Measurements from ENCODE around the gene SPEG. TPM values are rescaled to one million over a fixed set of nuclear protein-coding genes. Genes with fewer than 3 reads are reported as not detected.

The SPEG gene
- polyA plus RNA-seq, 1 donor (not counting 4 experiments of a cell fraction or from before 2014, with no cell fraction given) = 18.8 TPM

DNA sequence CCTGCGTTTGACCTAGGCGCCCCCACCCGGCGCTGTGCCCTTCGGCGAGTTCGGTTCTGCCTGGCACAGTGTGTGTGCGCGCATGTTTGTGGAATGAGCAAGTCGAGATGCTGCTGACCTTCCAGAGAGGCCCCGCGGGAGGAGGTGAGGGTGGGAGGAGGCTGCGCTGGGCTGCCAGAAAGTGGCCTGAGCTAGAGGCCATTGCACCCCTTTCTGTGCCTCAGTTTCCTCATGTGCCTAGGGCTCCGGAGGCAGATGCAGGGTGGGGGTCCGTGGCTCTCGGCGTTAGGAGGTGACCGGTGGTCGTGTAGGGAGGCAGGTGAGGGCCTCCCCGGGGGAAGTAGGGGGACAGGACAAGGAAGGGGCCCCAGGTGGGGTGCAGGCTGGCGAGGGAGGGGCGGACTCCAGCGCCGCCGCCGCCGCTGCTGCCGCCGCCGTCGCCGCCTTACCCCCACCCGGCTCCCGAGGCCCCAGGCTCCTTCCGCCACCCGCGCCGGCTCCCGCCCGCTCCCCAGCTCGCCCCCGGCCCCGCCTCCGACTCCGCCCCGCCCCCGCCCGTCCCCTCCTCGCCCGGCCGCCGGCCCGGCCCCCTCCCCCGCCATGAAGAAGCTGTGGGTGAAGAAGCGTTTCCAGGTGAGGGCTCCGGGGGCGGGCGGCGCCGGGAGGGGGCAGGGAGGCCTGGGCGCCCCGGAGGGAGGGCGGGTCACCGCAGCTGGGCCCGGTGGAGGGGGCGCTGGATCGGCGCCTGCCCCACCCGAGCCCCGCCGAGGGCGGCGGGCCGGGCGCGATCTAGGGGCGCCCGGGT, 7.0 kb downstream of the SPEG start:
- Histone ChIP-seq H3K4me2 (ENCODE audit: control insufficient read depth, extremely low read depth, insufficient read depth, low read depth, low read length) (peak overlapping the region; percentile 84), H3K27me3 (ENCODE audit: control insufficient read depth, extremely low read depth, insufficient read depth, low read length) (peaks cover under 1% of the 10 kb centered on the region), H3K79me2 (ENCODE audit: control insufficient read depth, insufficient read depth, low read length) (no peaks in the 10 kb centered on the region), H3K9me1 (ENCODE audit: control insufficient read depth, extremely low read depth, insufficient read depth, low read length) (no peaks in the 10 kb centered on the region), H3K9ac (ENCODE audit: control insufficient read depth, extremely low read depth, insufficient read depth, low read length) (peak overlapping the region; percentile 60), H3K36me3 (ENCODE audit: control insufficient read depth in 2 of 2, extremely low read depth in 1 of 2, insufficient read depth in 2 of 2, low read length in 2 of 2) (peaks cover 4 to 10% of the 10 kb centered on the region in 2 experiments), H3K9me3 (ENCODE audit: control insufficient read depth, low read depth, low read length) (no peaks in the 10 kb centered on the region), H2AFZ (ENCODE audit: control insufficient read depth, low read length) (peak overlapping the region; percentile 80), H3K4me1 (ENCODE audit: control insufficient read depth, extremely low read depth, insufficient read depth, low read length) (peaks cover 13% of the 10 kb centered on the region), H3K4me3 (ENCODE audit: control insufficient read depth in 2 of 3, extremely low read depth in 1 of 3, insufficient read depth in 2 of 3, low read depth in 1 of 3, low read length in 3 of 3) (peak overlapping the region; percentile 58 to 68 (median 61)), H3K27ac (ENCODE audit: control insufficient read depth, insufficient read depth, low read length) (no peak overlapping the region), H4K20me1 (ENCODE audit: control insufficient read depth, extremely low read depth, insufficient read depth, low read length) (no peaks in the 10 kb centered on the region)
- dilution Hi-C loops (cut with MboI; ENCODE audit: extremely low pct_ligation_motif_present, low sequenced_read_pairs) = no loop called here
- DNase-seq (ENCODE audit: low read depth, low spot score) = no peak
- FAIRE-seq = no peak
- TF ChIP-seq, protein P1, sequence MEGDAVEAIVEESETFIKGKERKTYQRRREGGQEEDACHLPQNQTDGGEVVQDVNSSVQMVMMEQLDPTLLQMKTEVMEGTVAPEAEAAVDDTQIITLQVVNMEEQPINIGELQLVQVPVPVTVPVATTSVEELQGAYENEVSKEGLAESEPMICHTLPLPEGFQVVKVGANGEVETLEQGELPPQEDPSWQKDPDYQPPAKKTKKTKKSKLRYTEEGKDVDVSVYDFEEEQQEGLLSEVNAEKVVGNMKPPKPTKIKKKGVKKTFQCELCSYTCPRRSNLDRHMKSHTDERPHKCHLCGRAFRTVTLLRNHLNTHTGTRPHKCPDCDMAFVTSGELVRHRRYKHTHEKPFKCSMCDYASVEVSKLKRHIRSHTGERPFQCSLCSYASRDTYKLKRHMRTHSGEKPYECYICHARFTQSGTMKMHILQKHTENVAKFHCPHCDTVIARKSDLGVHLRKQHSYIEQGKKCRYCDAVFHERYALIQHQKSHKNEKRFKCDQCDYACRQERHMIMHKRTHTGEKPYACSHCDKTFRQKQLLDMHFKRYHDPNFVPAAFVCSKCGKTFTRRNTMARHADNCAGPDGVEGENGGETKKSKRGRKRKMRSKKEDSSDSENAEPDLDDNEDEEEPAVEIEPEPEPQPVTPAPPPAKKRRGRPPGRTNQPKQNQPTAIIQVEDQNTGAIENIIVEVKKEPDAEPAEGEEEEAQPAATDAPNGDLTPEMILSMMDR (optimal IDR thresholded peaks at IDR 0.05 in 1 of 3, IDR thresholded peaks at IDR 0.05 in 1 of 3, conservative IDR thresholded peaks at IDR 0.05 in 1 of 3; ENCODE audit: extremely low read depth in 1 of 3, insufficient read depth in 2 of 3, low read length in 3 of 3) = peak in 1 of 3 experiments; percentile 24
- TF ChIP-seq EZH2 (IDR thresholded peaks at IDR 0.05; ENCODE audit: low read length) = no peak

- DNase-seq (ENCODE audit: low read depth, low spot score) = no peak
- Histone ChIP-seq H3K4me3 (ENCODE audit: control insufficient read depth in 2 of 3, extremely low read depth in 1 of 3, insufficient read depth in 2 of 3, low read depth in 1 of 3, low read length in 3 of 3) (peak overlapping the region; percentile 27 to 68 (median 58)), H3K9me1 (ENCODE audit: control insufficient read depth, extremely low read depth, insufficient read depth, low read length) (no peaks in the 10 kb centered on the region), H3K27me3 (ENCODE audit: control insufficient read depth, extremely low read depth, insufficient read depth, low read length) (no peaks in the 10 kb centered on the region), H3K9ac (ENCODE audit: control insufficient read depth, extremely low read depth, insufficient read depth, low read length) (peak overlapping the region; percentile 44), H2AFZ (ENCODE audit: control insufficient read depth, low read length) (no peak overlapping the region), H4K20me1 (ENCODE audit: control insufficient read depth, extremely low read depth, insufficient read depth, low read length) (no peaks in the 10 kb centered on the region), H3K27ac (ENCODE audit: control insufficient read depth, insufficient read depth, low read length) (no peak overlapping the region), H3K79me2 (ENCODE audit: control insufficient read depth, insufficient read depth, low read length) (no peaks in the 10 kb centered on the region), H3K4me1 (ENCODE audit: control insufficient read depth, extremely low read depth, insufficient read depth, low read length) (peaks cover 13% of the 10 kb centered on the region), H3K4me2 (ENCODE audit: control insufficient read depth, extremely low read depth, insufficient read depth, low read depth, low read length) (peak overlapping the region; percentile 60), H3K36me3 (ENCODE audit: control insufficient read depth in 2 of 2, extremely low read depth in 1 of 2, insufficient read depth in 2 of 2, low read length in 2 of 2) (peaks cover 4 to 10% of the 10 kb centered on the region in 2 experiments), H3K9me3 (ENCODE audit: control insufficient read depth, low read depth, low read length) (no peaks in the 10 kb centered on the region)
- dilution Hi-C loops (cut with MboI; ENCODE audit: extremely low pct_ligation_motif_present, low sequenced_read_pairs) = no loop called here
- TF ChIP-seq, protein P1 (optimal IDR thresholded peaks at IDR 0.05 in 1 of 3, IDR thresholded peaks at IDR 0.05 in 1 of 3, conservative IDR thresholded peaks at IDR 0.05 in 1 of 3; ENCODE audit: extremely low read depth in 1 of 3, insufficient read depth in 2 of 3, low read length in 3 of 3) = no peak
- no peak for TF ChIP-seq EZH2 (IDR thresholded peaks at IDR 0.05; ENCODE audit: low read length)
- no peak for FAIRE-seq
These were observed 7.8 kb downstream of the SPEG start for GRCh38 chr2:219442256-219443015.
